ENCODE measurements around the gene FGFBP1. TPM values are rescaled to one million over a fixed set of nuclear protein-coding genes. Genes with fewer than 3 reads are reported as not detected.
A peak's percentile ranks its signal among the peaks of the same experiment; 100 is the strongest.

Gene FGFBP1
- total RNA-seq, 4 donors from 2014 or later: 28.7 to 178 (median 113) TPM

GRCh38 chr4:15899511-15899910 lies 39.0 kb downstream of the FGFBP1 start:
- DNase-seq (ENCODE audit: low spot score in 2 of 2): no peak
- Histone ChIP-seq H3K27ac (no peak overlapping the region), H3K4me1 (no peaks in the 10 kb centered on the region), H3K9me3 (no peaks in the 10 kb centered on the region), H3K36me3 (no peaks in the 10 kb centered on the region), H3K4me3 (no peak overlapping the region), H3K27me3 (peaks cover 3% of the 10 kb centered on the region)
- no peak for TF ChIP-seq POLR2A (IDR thresholded peaks at IDR 0.05)
- TF ChIP-seq, protein P1, sequence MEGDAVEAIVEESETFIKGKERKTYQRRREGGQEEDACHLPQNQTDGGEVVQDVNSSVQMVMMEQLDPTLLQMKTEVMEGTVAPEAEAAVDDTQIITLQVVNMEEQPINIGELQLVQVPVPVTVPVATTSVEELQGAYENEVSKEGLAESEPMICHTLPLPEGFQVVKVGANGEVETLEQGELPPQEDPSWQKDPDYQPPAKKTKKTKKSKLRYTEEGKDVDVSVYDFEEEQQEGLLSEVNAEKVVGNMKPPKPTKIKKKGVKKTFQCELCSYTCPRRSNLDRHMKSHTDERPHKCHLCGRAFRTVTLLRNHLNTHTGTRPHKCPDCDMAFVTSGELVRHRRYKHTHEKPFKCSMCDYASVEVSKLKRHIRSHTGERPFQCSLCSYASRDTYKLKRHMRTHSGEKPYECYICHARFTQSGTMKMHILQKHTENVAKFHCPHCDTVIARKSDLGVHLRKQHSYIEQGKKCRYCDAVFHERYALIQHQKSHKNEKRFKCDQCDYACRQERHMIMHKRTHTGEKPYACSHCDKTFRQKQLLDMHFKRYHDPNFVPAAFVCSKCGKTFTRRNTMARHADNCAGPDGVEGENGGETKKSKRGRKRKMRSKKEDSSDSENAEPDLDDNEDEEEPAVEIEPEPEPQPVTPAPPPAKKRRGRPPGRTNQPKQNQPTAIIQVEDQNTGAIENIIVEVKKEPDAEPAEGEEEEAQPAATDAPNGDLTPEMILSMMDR (IDR thresholded peaks at IDR 0.05): no peak
- TF ChIP-seq POLR2AphosphoS5 (IDR thresholded peaks at IDR 0.05): no peak
- no peak for TF ChIP-seq EP300 (IDR thresholded peaks at IDR 0.05)
- WGBS: 50% methylated on average over 1 of the region's 1 CpG

DNA sequence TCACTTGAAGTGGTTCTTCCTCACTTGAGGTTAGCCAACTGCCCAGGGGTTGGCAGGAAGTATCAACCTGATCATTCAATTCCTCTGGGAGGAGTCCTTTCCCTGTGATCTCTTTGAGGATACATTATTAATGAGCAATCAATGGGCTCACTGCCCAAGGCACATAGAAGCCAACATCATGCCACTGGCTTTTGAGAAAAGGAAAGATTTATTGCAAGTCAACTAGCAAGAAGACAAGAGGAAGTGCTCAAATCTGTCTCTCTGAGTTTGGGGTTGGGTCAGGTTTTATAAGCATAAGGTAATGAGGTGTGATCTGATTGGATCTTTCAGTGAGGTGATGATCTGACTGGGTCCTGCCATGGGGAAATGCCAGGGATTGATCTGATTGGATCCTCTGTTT lies 39.6 kb downstream of the FGFBP1 start:
- Histone ChIP-seq H3K27me3 (peaks cover 1% of the 10 kb centered on the region), H3K27ac (no peak overlapping the region), H3K36me3 (no peaks in the 10 kb centered on the region), H3K4me1 (peaks cover 5% of the 10 kb centered on the region), H3K9me3 (no peaks in the 10 kb centered on the region), H3K4me3 (no peak overlapping the region)
- TF ChIP-seq POLR2A (IDR thresholded peaks at IDR 0.05): no peak
- no peak for TF ChIP-seq POLR2AphosphoS5 (IDR thresholded peaks at IDR 0.05)
- TF ChIP-seq, protein P1 (IDR thresholded peaks at IDR 0.05): no peak
- no peak for TF ChIP-seq EP300 (IDR thresholded peaks at IDR 0.05)
- no peak for DNase-seq (ENCODE audit: low spot score in 2 of 2)

DNA sequence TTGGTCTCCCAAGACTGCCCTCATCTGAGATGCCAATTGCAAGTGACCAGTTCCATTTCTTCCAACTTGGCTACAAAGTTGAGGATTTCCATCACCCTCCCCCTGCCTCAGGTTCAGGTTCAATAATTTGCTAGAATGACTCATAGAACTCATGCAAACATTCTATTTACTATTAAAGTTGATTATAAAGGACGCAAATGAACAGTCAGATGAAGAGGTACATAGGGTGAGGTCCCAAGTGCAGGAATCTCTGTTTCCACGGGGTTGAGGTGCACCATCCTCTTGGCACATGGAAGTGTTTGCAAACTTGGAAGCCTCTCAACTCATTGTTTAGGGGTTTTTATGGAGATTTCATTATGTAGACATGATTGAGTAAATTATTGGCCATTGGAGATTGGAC lies 41.0 kb downstream of the FGFBP1 start:
- peaks cover 14% of the 10 kb centered on the region for H3K4me1 ChIP-seq
- no peaks in the 10 kb centered on the region for H3K9me3 ChIP-seq
- no peak for TF ChIP-seq POLR2AphosphoS5 (IDR thresholded peaks at IDR 0.05)
- TF ChIP-seq EP300 (IDR thresholded peaks at IDR 0.05): no peak
- TF ChIP-seq, protein P1 (IDR thresholded peaks at IDR 0.05): no peak
- TF ChIP-seq POLR2A (IDR thresholded peaks at IDR 0.05): no peak
- no peak overlapping the region for H3K27ac ChIP-seq
- WGBS: 65% methylated on average over 2 of the region's 2 CpGs
- no peaks in the 10 kb centered on the region for H3K27me3 ChIP-seq
- no peaks in the 10 kb centered on the region for H3K36me3 ChIP-seq
- H3K4me3 ChIP-seq: no peak overlapping the region
- no peak for DNase-seq (ENCODE audit: low spot score in 2 of 2)

- 59% methylated on average over 4 of the region's 4 CpGs for WGBS
Observed at GRCh38 chr4:15894921-15895916, 43.3 kb downstream of the FGFBP1 start.

DNA sequence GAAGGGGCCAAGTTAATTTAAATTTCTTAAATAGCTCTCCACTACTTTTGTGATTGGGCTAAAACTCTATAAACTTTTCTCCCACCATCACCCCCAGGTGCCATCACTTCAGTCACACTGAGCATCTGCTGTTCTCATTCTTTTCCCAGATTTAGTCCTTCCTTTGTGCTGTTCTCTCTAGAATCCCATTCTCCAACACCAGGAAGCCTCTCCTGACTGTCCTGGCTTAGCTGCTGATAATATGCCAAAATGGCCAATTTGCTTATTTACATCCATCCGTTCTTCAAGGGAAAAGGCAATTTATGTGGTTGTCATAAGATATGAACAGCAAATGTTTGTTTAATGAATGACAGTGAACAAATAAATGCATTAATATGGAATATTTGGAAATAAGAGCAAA lies 44.1 kb downstream of the FGFBP1 start:
- H3K9me3 ChIP-seq: no peaks in the 10 kb centered on the region
- no peaks in the 10 kb centered on the region for H3K36me3 ChIP-seq
- no peak overlapping the region for H3K4me3 ChIP-seq
- peaks cover 21% of the 10 kb centered on the region for H3K4me1 ChIP-seq
- no peak for TF ChIP-seq EP300 (IDR thresholded peaks at IDR 0.05)
- H3K27ac ChIP-seq: peak overlapping the region; percentile 36
- H3K27me3 ChIP-seq: no peaks in the 10 kb centered on the region
- DNase-seq (ENCODE audit: low spot score in 2 of 2): no peak
- WGBS: 53% methylated on average over 1 of the region's 1 CpG

More at GRCh38 chr4:15894921-15895916, 43.3 kb downstream of the FGFBP1 start:
- Histone ChIP-seq H3K4me3 (no peak overlapping the region), H3K27me3 (no peaks in the 10 kb centered on the region), H3K36me3 (no peaks in the 10 kb centered on the region), H3K9me3 (no peaks in the 10 kb centered on the region), H3K27ac (peak overlapping the region; percentile 36), H3K4me1 (peaks cover 21% of the 10 kb centered on the region)
- DNase-seq (ENCODE audit: low spot score in 2 of 2): no peak
- no peak for TF ChIP-seq POLR2A (IDR thresholded peaks at IDR 0.05)
- TF ChIP-seq, protein P1 (IDR thresholded peaks at IDR 0.05): no peak
- TF ChIP-seq EP300 (IDR thresholded peaks at IDR 0.05): no peak
- TF ChIP-seq POLR2AphosphoS5 (IDR thresholded peaks at IDR 0.05): no peak
